GM18507 (cell line): ENCODE data around the gene CORO2B.

Experiments
- DNase-seq: peaks from one replicate; pipeline ENCODE4 v3.0.0; 2011; ENCODE audit warnings: low read depth; ENCODE audit not compliant: insufficient read length; ENCODE audit errors: extremely low spot score
- FAIRE-seq: peaks from 2 replicates; lab custom pipeline; 2011; peaks lifted over from hg19 to GRCh38; lab: Jason Lieb, UNC

The CORO2B gene

GRCh38 chr15:68553994-68554720 lies 24.6 kb upstream of the CORO2B start:
- FAIRE-seq (peak; percentile 21), DNase-seq (no peak)

DNA sequence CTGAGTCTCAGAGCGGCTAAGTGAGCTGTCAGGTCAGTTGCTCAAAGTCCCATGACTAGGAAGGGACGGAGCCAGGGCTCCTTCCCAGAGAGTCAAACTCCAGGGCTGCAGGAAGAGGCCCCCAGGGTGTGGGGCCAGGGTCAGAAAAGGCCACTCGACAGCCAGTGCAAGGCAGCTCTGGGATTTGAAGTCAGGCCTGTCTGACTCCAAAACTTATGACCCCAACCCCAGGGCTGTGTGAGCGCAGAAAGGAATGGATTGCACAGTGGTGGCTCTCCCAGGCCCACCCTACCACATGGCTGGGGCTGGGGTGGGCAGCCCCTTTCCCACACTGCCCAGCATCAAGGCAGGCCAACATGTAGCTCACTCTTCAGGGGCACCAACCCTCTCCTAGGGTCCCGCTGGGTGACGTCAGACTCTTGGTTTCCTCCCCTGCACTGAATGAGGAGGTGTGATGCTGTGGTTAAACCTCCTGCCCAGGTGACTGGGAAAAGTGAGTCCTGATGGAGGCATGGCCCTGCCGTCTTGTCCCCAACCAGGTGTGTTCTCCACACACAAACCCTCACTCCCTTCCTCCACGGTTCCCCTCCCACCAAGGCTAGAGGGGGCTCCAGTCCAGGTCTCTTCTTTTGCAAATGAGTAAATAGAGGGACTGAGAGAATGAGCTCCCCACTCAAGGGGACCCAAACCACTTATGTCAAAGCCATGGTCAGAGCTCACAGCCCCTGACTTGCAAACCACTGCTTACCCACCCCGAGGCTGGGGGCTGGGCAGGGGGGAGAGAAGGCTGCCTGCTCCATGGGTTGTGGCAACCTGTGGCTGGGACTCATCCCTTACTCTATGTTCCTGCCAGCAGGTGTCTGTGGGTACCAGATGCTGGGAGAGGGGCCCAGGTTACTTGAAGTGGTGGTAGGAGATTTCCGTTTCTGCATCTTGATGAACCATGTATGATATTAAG lies 23.8 kb upstream of the CORO2B start:
- DNase-seq (no peak), FAIRE-seq (no peak)

DNA sequence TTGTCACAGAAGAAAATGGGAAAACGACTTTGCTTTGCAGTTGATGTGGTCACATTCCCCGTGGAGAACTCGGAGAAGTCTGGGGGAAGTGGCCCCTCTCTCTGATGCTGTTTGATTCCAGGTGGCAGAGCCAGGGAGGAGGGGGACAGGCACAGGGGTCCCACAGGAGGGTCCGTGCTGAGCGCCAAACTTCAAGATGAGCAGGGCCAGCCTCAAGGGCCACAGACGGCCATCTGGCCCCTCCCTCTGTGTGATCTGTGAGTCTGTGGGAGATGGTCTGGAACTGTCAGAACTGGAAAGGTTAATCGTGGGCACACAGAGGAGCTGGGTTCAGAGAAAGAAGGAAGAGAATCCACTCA lies 23.1 kb upstream of the CORO2B start:
- DNase-seq, result no peak
- no peak for FAIRE-seq

DNA sequence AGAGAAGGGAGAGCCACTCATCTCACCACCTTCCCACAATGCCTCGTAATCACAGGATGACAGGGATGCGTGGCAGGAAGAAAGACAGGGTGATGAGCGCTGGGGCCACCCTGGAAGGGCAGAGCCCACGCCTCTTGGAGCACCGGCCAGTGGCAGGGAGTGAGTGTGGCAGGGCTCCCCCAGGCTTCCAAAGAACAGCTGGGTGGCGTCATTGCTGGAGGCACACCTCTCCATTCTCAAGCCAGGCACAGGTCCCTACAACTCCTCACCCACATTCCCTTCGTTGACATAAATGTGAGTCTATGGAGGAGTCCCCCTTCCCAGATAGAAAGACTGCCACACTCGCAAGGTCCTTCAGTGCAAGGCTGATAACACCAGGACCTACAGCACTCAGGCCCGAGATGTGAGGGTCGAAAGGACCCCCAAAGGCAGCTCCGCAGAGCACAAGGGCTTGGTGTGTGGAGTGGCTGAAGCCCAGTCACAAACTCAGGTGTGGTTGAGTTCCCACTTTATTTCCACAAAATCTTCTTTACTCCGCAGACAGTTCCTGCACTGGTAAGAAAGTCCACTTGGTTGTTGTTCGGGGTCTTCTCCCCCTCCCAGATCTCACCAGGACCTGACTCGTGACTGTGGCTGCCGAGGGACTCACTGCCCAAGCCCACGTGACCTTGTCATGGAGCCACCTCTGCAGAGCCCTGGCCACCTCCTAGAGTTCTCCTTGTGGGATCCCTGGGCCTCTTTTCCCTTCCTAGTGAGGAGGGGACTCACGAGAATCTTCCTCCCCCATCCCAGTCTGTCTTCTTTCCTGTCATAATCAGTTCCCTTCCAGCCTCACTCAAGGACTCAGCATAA lies 22.4 kb upstream of the CORO2B start:
- no peak for DNase-seq
- FAIRE-seq, result no peak

GRCh38 chr15:68557469-68558317 lies 21.1 kb upstream of the CORO2B start:
- FAIRE-seq (no peak), DNase-seq (no peak)

GRCh38 chr15:68558318-68559305 lies 20.2 kb upstream of the CORO2B start:
- FAIRE-seq (no peak), DNase-seq (no peak)

DNA sequence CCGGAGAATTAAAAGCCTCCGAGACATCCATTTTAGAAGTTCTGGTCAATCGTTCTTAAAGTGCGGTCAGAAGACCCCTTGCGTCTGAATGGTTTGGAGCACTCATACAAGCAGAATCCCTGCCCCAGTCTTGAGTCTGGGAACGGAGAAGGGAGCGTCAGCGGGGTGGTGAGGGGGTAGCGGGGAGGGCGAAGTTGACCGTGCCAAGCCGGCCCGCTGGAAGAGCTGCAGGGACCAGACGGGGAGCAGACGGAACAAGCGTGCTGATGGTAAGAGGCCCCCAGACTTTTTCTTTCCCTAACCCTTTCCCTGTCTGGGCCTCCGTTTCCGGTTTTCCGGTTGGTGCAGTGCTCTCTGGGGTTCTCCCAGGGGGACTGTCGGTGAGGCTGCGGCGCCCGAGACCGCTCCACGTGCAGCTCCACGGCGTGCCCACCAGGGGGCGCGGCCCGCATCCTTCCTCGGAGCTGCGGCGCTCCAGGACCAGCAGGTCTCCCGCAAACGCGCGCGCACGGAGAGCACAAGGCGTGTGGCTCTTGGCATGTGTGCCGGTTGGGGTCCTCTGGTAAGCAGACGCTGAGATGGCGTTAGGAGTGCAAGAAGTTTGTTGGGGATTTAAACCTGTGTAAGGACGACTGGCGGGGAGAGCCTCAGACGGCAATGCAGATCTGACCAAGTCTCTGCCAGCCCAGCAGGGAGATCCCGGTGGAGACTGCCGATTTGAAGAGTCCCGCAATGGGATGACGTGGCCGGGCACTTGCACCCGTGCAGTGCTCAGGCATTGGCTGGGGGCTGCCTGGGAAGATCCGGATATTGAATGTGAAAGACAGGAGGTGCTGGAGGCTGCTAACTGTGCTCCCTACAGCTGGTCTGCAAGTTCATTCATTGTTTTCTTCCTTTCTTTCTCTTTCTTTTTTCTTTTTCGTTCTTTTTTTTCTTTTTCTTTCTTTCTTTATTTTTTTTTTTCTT lies 19.2 kb upstream of the CORO2B start:
- DNase-seq (peak; percentile 68), FAIRE-seq (peak; percentile 90)

DNA sequence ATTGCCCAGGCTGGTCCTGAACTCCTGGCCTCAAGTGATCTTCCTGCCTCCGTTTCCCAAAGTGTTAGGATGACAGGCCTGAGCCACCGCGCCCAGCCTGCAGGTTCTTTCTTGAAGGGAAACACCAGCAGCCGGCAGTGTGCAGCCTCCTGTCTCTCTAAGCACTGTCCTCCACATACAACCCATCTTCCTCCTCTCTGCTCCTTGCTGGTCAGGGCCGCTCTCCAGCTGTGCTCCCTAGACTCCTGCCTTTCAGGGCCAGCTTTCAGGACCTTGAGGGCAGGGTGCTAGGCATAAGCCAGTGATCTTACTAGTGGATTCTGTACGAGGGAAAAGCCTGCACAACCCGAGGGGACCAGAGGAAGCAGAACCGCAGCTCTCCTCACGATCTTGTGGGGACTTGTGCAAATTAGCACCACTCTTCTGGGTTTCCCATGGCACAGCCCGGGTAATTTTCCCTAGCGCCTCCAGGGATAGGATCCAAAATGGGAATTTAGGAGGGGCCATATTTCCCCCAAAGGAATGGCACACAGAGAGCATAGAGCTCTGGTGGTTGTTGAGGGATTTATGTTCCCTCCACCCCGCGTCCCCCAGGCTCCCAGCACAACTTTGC lies 18.2 kb upstream of the CORO2B start:
- FAIRE-seq, result no peak

DNA sequence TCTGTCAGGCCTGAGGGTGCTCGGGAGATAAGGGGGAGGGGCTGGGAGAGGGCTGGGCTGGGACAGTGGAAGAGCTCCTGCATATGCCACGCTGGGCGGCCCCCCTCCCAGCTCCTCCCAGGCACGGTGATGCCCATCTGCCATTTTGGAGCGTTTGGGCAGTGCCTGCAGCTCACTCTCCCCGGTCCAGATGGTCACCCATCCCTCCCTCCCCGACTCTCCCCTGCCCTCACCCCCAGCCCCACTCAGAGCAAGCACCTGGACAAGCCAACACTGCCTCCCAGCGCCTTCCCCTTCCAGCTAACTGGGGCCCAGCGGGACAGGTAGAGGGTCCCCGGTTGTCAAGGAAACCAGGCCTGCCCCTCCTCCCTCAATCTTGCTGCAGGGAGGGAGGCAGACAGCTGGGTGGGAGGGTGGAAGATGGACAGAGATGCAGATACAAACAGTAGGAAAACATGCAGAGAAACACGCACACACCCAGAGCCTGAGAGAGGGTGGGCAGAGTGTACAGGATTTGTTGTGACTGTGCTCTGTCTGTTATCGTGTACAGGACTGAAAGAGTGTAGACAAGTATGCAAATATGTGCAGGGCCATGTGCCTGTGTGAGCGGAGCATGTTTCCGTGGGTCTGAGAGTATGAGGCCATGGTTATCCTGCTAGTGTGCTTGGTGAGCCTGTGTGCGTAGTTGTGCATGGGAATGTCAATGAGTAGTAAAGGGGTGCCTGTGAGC lies 17.5 kb upstream of the CORO2B start:
- DNase-seq (no peak), FAIRE-seq (no peak)

More for the DNA sequence above, 18.2 kb upstream of the CORO2B start:
- no peak for DNase-seq

GRCh38 chr15:68561901-68562300 lies 16.9 kb upstream of the CORO2B start:
- no peak for FAIRE-seq
- DNase-seq, result no peak

- no peak for DNase-seq
- FAIRE-seq, result no peak
Observed at GRCh38 chr15:68564173-68564572, 14.6 kb upstream of the CORO2B start.

DNA sequence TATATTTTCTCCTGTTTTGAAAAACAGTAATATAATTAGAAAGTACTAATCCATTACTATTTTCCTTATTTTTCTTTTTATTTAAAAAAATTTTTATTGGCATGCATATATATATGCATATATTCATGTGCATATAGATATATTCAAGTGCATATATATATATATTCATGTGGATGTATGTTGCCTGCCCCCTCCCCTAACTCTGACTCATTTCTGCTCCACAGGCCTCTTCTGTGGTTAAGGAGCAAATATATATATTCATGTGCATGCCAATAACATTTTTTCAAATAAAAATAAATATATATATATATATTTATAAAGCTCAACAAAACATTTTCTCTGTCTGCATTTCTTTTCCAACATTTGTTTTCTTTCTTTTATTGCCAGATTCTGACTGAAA lies 13.6 kb upstream of the CORO2B start:
- DNase-seq (no peak), FAIRE-seq (no peak)

DNA sequence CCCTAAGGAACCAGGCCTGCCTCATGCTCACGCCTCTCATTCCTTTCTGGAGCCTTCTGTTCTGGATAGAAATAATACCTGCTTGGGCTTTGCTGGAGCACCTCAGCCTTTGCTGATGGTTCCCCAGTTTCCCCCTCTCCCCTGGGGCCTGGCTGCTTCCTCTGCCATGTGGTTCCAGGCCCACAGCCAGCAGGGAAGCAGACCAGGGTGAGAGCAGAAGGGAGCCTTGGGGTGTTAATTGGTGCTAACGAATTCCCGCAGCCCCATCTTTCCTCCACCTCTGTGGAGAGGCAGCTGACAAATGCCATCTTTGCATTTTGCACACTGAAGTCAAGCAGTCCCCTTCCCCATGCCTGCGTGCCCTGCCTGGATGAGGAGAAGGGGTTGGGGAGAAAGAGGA lies 13.1 kb upstream of the CORO2B start:
- DNase-seq, result no peak
- FAIRE-seq, result no peak

DNA sequence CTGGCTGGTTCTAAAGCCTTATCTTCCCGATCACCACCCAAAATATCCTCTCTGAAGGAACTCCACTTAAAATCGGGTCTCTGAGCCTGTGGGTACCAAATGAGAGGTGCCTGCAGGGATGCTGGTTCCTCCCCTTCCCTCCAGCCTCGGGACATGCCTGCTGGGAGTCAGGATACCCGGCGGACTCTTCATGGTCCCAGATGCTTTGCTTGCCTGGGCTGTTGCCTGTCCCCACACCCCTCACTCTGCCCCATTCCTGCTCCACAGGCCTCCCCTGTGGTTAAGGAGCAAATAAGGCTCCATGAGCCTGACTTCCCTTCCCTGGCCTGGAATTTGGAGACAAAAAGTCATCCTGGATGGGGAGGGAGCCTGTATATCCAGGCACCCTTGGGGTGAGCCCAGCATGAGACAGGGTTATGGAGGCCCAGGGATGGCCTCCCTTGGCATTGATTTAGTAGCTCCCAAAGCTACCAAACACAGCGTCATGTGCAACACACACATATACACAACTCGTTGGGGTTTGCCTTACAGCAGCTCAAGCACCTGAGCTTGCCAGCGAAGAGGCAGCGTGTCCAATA lies 12.3 kb upstream of the CORO2B start:
- FAIRE-seq, result no peak

GRCh38 chr15:68567345-68567744 lies 11.4 kb upstream of the CORO2B start:
- DNase-seq (no peak), FAIRE-seq (no peak)

More for the DNA sequence above, 12.3 kb upstream of the CORO2B start:
- DNase-seq, result no peak
